Measurements from ENCODE around the gene CYP2D6. TPM values are rescaled to one million over a fixed set of nuclear protein-coding genes. Genes with fewer than 3 reads are reported as not detected.
"Not testable (repeated sequence)": the region's sequence is repeated elsewhere in the genome, so short reads cannot be mapped to it uniquely, and the experiment has no call there.

CYP2D6 gene
- total and polyA plus RNA-seq, 12 donors, result 0.12 to 0.95 (median 0.25) TPM; not detected in 8

DNA sequence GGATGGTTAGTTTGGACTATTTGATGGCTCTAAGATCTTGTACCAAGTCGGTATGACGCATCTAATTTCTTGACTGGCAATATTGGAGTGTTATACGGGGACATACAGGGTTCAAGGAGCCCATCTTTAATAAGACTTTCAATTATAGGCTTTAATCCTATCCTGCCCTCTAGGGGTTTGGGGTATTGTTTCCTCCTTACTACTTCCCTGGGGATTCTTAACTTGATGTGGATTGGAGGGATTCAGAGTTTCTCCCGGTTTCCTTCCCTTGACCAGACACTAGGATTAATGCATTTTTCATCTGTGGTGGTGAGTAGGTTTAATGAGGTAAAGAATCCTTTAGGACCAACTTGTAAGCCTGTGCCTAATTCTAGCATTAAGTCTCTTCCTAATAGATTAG is 18.8 kb downstream of the CYP2D6 start:
- H3K4me3 ChIP-seq, result no peak overlapping the region
- TF ChIP-seq, protein P1, sequence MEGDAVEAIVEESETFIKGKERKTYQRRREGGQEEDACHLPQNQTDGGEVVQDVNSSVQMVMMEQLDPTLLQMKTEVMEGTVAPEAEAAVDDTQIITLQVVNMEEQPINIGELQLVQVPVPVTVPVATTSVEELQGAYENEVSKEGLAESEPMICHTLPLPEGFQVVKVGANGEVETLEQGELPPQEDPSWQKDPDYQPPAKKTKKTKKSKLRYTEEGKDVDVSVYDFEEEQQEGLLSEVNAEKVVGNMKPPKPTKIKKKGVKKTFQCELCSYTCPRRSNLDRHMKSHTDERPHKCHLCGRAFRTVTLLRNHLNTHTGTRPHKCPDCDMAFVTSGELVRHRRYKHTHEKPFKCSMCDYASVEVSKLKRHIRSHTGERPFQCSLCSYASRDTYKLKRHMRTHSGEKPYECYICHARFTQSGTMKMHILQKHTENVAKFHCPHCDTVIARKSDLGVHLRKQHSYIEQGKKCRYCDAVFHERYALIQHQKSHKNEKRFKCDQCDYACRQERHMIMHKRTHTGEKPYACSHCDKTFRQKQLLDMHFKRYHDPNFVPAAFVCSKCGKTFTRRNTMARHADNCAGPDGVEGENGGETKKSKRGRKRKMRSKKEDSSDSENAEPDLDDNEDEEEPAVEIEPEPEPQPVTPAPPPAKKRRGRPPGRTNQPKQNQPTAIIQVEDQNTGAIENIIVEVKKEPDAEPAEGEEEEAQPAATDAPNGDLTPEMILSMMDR (IDR thresholded peaks at IDR 0.05), result no peak
- ATAC-seq (no peak), DNase-seq (no peak)
- H3K27me3 ChIP-seq, result no peaks in the 10 kb centered on the region
- intact Hi-C loops (cut with DNase I), result loop anchor here in 4 of 10 donors (5.0 to 10.0 kb wide), 2 partner anchors 144 to 147 kb away; partner anchors contain the start of gene SEPTIN3 (in 4 of the 4)
- peaks cover 0 to 8% (median 0%) of the 10 kb centered on the region in 9 donors for H3K36me3 ChIP-seq
- no peaks in the 10 kb centered on the region for H3K4me1 ChIP-seq
- 50 to 52% methylated on average over 4 of the region's 4 CpGs for WGBS, 2 donors
- no peak overlapping the region for H3K27ac ChIP-seq
- peaks cover 0 to 23% (median 13%) of the 10 kb centered on the region in 11 donors for H3K9me3 ChIP-seq

DNA sequence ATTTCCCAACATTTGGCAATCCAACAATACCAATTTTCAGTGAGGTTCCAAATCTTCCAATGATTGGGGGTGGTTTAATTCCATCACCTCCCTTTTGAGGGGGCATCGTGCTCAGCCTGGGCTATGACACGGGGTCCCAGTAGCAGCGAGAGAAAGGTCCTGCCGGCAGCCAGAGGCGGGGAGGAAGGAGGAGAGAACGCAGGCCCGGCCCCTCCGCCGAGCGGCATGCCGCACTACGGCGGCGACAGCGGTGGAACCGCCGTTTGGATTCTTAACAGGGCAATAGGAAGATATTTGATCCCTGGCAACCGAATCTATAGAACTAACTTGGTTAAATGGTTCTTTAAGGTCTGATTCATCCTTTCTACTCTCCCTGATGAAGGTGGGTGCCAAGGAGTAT is 21.8 kb downstream of the CYP2D6 start:
- WGBS, 2 donors, result 71 to 75% methylated on average over 18 of the region's 18 CpGs
- no peaks in the 10 kb centered on the region for H3K4me1 ChIP-seq
- TF ChIP-seq, protein P1 (IDR thresholded peaks at IDR 0.05), result no peak
- peaks cover 0 to 20% (median 11%) of the 10 kb centered on the region in 11 donors for H3K9me3 ChIP-seq
- H3K36me3 ChIP-seq, result peaks cover 0 to 10% (median 0%) of the 10 kb centered on the region in 9 donors
- H3K4me3 ChIP-seq, result no peak overlapping the region
- no peak overlapping the region for H3K27ac ChIP-seq
- intact Hi-C loops (cut with DNase I), result no loop called here
- ATAC-seq (no peak), DNase-seq (no peak)
- H3K27me3 ChIP-seq, result no peaks in the 10 kb centered on the region

DNA sequence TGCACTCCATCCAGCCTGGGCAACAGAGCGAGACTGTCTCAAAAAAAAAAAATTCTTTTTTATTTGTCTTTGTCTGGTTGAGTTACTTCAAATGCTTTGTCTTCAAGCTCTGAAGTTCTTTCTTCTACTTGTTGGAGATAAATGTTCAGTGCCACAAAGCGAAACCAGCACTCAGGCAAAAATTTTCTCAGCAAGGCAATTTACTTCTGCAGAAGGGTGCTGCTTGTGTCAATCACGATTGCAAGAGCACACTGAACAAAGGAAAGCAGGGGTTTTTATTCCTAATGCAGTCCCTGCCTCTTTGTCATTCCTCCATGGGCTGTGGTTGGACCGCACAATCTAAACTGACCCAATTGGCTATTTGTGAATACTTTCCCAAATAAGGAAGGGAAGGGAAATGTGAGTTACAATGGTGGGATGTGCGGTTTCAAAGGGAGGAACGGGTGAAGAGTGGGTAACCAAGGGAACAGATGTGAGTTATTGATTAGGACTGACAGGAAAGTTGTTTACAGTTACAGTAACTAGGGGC is 26.2 kb downstream of the CYP2D6 start:
- not testable (repeated sequence) for ATAC-seq
- WGBS, 2 donors, result 95 to 97% methylated on average over 6 of the region's 6 CpGs

DNA sequence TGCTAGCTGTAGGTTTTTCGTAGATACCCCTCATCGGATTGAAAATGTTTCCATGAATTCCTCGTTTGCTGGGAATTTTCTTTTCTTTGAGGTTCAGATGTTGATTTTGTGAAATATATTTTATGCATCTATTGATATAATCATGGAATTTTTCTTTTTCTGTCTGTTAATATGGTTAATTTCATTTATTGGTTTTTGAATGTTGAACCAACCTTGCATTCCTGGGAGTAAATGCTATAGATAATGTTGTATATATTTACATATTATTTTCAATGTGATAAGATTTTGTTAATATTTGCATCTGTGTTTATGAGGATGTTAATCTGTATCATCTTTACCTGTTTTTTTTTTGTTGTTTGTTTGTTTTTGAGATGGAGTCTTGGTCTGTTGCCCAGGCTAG is 29.4 kb downstream of the CYP2D6 start:
- no peak for ATAC-seq
- H3K27ac ChIP-seq, result no peak overlapping the region
- peaks cover 0 to 32% (median 0%) of the 10 kb centered on the region in 9 donors for H3K36me3 ChIP-seq
- no peak for DNase-seq
- H3K9me3 ChIP-seq, result peaks cover 0 to 92% (median 42%) of the 10 kb centered on the region in 11 donors
- no peak overlapping the region for H3K4me3 ChIP-seq
- TF ChIP-seq, protein P1 (IDR thresholded peaks at IDR 0.05), result no peak
- H3K4me1 ChIP-seq, result no peaks in the 10 kb centered on the region
- intact Hi-C loops (cut with DNase I), result no loop called here
- H3K27me3 ChIP-seq, result no peaks in the 10 kb centered on the region
- WGBS, 2 donors, result 96 to 97% methylated on average over 3 of the region's 3 CpGs

More for the DNA sequence above, 26.2 kb downstream of the CYP2D6 start:
- H3K4me3 ChIP-seq; H3K27me3 ChIP-seq; H3K27ac ChIP-seq; H3K4me1 ChIP-seq; intact Hi-C loops (cut with DNase I); DNase-seq: not testable (repeated sequence)
- H3K9me3 ChIP-seq, result peaks cover 0 to 64% (median 39%) of the 10 kb centered on the region in 11 donors
- peaks cover 0 to 21% (median 0%) of the 10 kb centered on the region in 9 donors for H3K36me3 ChIP-seq

DNA sequence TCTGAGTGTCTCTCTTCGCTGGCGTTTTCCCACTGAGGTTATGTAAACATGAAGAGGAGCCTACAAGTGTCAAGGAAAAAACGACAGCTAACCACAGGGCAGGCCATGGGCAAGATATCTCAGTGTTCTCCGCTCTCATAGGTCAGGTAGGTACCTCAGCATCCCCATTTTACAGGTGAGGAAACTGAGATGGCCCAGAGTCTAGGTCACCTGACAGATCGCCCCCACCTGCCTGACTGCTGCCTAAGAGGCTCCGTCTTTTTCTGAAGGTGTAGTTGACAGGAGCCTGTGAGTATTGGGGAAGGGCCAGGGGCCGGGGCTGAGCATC is 39.2 kb downstream of the CYP2D6 start:
- Histone ChIP-seq H3K36me3 (peaks cover 0 to 19% (median 9%) of the 10 kb centered on the region in 9 donors), H3K4me1 (peaks cover 5 to 40% (median 34%) of the 10 kb centered on the region in 9 donors), H3K27ac (peak overlapping the region; percentile 69 to 100 (median 98)), H3K9me3 (peaks cover 0 to 5% (median 0%) of the 10 kb centered on the region in 11 donors), H3K4me3 (peak overlapping the region; percentile 33 to 100 (median 89)), H3K27me3 (no peaks in the 10 kb centered on the region)
- 36% methylated on average over 7 of the region's 7 CpGs for WGBS, 2 donors
- peak in 1 of 8 donors; percentile 2 for ATAC-seq
- no peak for DNase-seq
- intact Hi-C loops (cut with DNase I), result loop anchor here in 9 of 10 donors (2.0 to 10.0 kb wide), 5 partner anchors 341 to 347 kb away; partner anchors contain the start of gene NFAM1 (in 2 of the 9)
- TF ChIP-seq, protein P1 (IDR thresholded peaks at IDR 0.05), result no peak
